H1 (cell line): ENCODE results near the gene CRTC1. TPM values are rescaled to one million over a fixed set of nuclear protein-coding genes. Genes with fewer than 3 reads are reported as not detected.

ENCODE experiments used
- ATF2 ChIP-seq: IDR thresholded peaks from 2 replicates; pipeline ENCODE4 v1.6.1; 2012; ENCODE audit warnings: low read length, inconsistent platforms
- GTF2F1 ChIP-seq: IDR thresholded peaks from 2 replicates; pipeline ENCODE4 v1.6.1; 2012; ENCODE audit warnings: low read depth, low read length, improper control_type of control experiment, borderline replicate concordance
- JUN ChIP-seq: IDR thresholded peaks from 2 replicates; pipeline ENCODE4 v1.6.1; 2011; ENCODE audit warnings: low read depth, mild to moderate bottlenecking, improper control_type of control experiment, low read length
- TAF7 ChIP-seq: optimal IDR thresholded peaks from 2 replicates; pipeline ENCODE3; 2011; ENCODE audit warnings: low read depth, mild to moderate bottlenecking, inconsistent platforms, low read length, moderate library complexity, borderline replicate concordance
- polyA plus RNA-seq, 7 experiments: library from polyadenylated mRNA; depleted of rRNA in 3 of 7; stranded (reverse) in 5 of 7; unstranded in 2 of 7; fragments of >200 nt in 5 of 7; fragments of 200-250 nt in 2 of 7; gene quantifications; 1 replicate in 5 of 7; 2 replicates in 1 of 7; 4 replicates in 1 of 7; pipeline versions ENCODE4 v1.2.1 to v1.2.3, GENCODE V29; 2011 to 2013; ENCODE audit warnings: missing spikeins in 2 of 7, mixed read lengths in 2 of 7
- total RNA-seq: library from RNA; stranded (reverse); fragmentation: NEBNext Ultra II Directional; extraction: Animal tissue kit (Norgen Biotek cat#: 25700); gene quantifications from 2 replicates; pipeline ENCODE4 v1.2.1, GENCODE V29; 2021

Gene CRTC1
- total and polyA plus RNA-seq, 2 of the 8 experiments (the other 6 are each of a cell fraction or from before 2014, with no cell fraction given) = 2.9 to 8.5 TPM

- no peak for TF ChIP-seq ATF2
- no peak for TF ChIP-seq GTF2F1
- TF ChIP-seq JUN = no peak
- TF ChIP-seq TAF7 = no peak
Measured at GRCh38 chr19:18795540-18795939, 112.1 kb downstream of the CRTC1 start (continued).
